WTC11 (cell line): ENCODE results near the gene NES. TPM values are rescaled to one million over a fixed set of nuclear protein-coding genes. Genes with fewer than 3 reads are reported as not detected.

Source experiments
- ATAC-seq: fragments of 200-7000 bp; cut with Tn5 transposase; 2 replicates; pipeline ENCODE4 v1.10.0; 2021; ENCODE audit warnings: mild to moderate bottlenecking, moderate library complexity
- CTCF ChIA-PET: fragments of 300-600 bp; sonication (Branson Sonifier 250); formaldehyde crosslinking; loops from one replicate; lab custom pipeline; 2021; ENCODE audit warnings: antibody characterized with exemption; lab: Charles Lee
- POLR2A ChIA-PET: fragments of 350-600 bp; sonication (Branson Sonifier 250); formaldehyde crosslinking; loops from one replicate; lab custom pipeline; 2021; ENCODE audit warnings: antibody characterized with exemption; lab: Charles Lee
- DNase-seq: peaks from one replicate; pipeline ENCODE4 v3.0.0; 2021; ENCODE audit warnings: low spot score
- H3K27ac Mint-ChIP-seq: 2 replicates; pipeline ENCODE4 v1.8.0; 2021; ENCODE audit warnings: mixed read lengths
- H3K27me3 Mint-ChIP-seq: 2 replicates; pipeline ENCODE4 v1.8.0; 2021; ENCODE audit warnings: low read depth, mild to moderate bottlenecking, moderate library complexity, mixed read lengths
- H3K36me3 Mint-ChIP-seq: 2 replicates; pipeline ENCODE4 v1.8.0; 2021; ENCODE audit warnings: mixed read lengths
- H3K4me1 Mint-ChIP-seq: 2 replicates; pipeline ENCODE4 v1.8.0; 2022; ENCODE audit warnings: mixed read lengths
- H3K4me3 Mint-ChIP-seq: 2 replicates; pipeline ENCODE4 v1.8.0; 2021; ENCODE audit warnings: mild to moderate bottlenecking, moderate library complexity, mixed read lengths
- H3K9me3 Mint-ChIP-seq: 2 replicates; pipeline ENCODE4 v1.8.0; 2021; ENCODE audit warnings: mixed read lengths
- ATF1 ChIP-seq: sonication (generic); formaldehyde crosslinking; IDR thresholded peaks from 2 replicates; pipeline ENCODE4 v1.8.1; 2023; ENCODE audit warnings: mild to moderate bottlenecking, moderate library complexity, missing genetic modification reagents
- CREM ChIP-seq: sonication (generic); formaldehyde crosslinking; IDR thresholded peaks from 2 replicates; pipeline ENCODE4 v1.8.1; 2022; ENCODE audit warnings: mild to moderate bottlenecking, missing genetic modification reagents, moderate library complexity
- ETV6 ChIP-seq: sonication (generic); formaldehyde crosslinking; IDR thresholded peaks from 2 replicates; pipeline ENCODE4 v1.8.1; 2022; ENCODE audit warnings: mild to moderate bottlenecking, missing genetic modification reagents
- FOXJ3 ChIP-seq: sonication (generic); formaldehyde crosslinking; IDR thresholded peaks from 2 replicates; pipeline ENCODE4 v1.9.0; 2021; ENCODE audit warnings: missing genetic modification reagents, mild to moderate bottlenecking, borderline replicate concordance
- FOXK1 ChIP-seq: sonication (generic); formaldehyde crosslinking; IDR thresholded peaks from 2 replicates; pipeline ENCODE4 v1.8.0; 2022; ENCODE audit warnings: mild to moderate bottlenecking, moderate library complexity, missing genetic modification reagents
- MYBL2 ChIP-seq: sonication (generic); formaldehyde crosslinking; IDR thresholded peaks from 2 replicates; pipeline ENCODE4 v1.8.1; 2023; ENCODE audit warnings: mild to moderate bottlenecking, moderate library complexity, missing genetic modification reagents
- NFATC4 ChIP-seq: fragments of 250-450 bp; sonication (Bioruptor Pico); IDR thresholded peaks from 2 replicates; pipeline ENCODE4 v1.9.0; 2021; ENCODE audit warnings: mild to moderate bottlenecking
- NFYB ChIP-seq: sonication (generic); formaldehyde crosslinking; conservative IDR thresholded peaks from 2 replicates; pipeline ENCODE4 v1.8.0; 2022; ENCODE audit warnings: low read depth, missing genetic modification reagents
- OVOL2 ChIP-seq: fragments of 250-450 bp; sonication (Bioruptor Pico); IDR thresholded peaks from 2 replicates; pipeline ENCODE4 v1.9.0; 2021; ENCODE audit warnings: mild to moderate bottlenecking, borderline replicate concordance
- RELA ChIP-seq: sonication (generic); formaldehyde crosslinking; IDR thresholded peaks from 2 replicates; pipeline ENCODE4 v1.8.1; 2022; ENCODE audit warnings: missing genetic modification reagents, mild to moderate bottlenecking, borderline replicate concordance
- SMAD3 ChIP-seq: sonication (generic); formaldehyde crosslinking; IDR thresholded peaks from 2 replicates; pipeline ENCODE4 v1.8.0; 2022; ENCODE audit warnings: missing genetic modification reagents, mild to moderate bottlenecking, borderline replicate concordance
- SMAD4 ChIP-seq: sonication (generic); formaldehyde crosslinking; IDR thresholded peaks from 2 replicates; pipeline ENCODE4 v1.8.0; 2022; ENCODE audit warnings: mild to moderate bottlenecking, missing genetic modification reagents
- ZNF121 ChIP-seq: sonication (generic); formaldehyde crosslinking; IDR thresholded peaks from 2 replicates; pipeline ENCODE4 v1.8.0; 2023; ENCODE audit warnings: missing genetic modification reagents
- ZNF232 ChIP-seq: sonication (generic); formaldehyde crosslinking; IDR thresholded peaks from 2 replicates; pipeline ENCODE4 v1.8.0; 2022; ENCODE audit warnings: mild to moderate bottlenecking, missing genetic modification reagents
- ZNF263 ChIP-seq: sonication (generic); formaldehyde crosslinking; IDR thresholded peaks from 2 replicates; pipeline ENCODE4 v1.8.1; 2022; ENCODE audit warnings: low read depth, mild to moderate bottlenecking, moderate library complexity, missing genetic modification reagents
- total RNA-seq: library from RNA; stranded (reverse); gene quantifications from 3 replicates; pipeline ENCODE4 v1.2.3, GENCODE V29; 2021
- TF ChIP-seq, protein P1 (sequence below): fragments of 250-450 bp; sonication (Bioruptor Pico); conservative IDR thresholded peaks from 2 replicates; pipeline ENCODE4 v1.9.0; 2021; ENCODE audit warnings: mild to moderate bottlenecking
- TF ChIP-seq, protein P2 (sequence below): sonication (generic); formaldehyde crosslinking; conservative IDR thresholded peaks from 2 replicates; pipeline ENCODE4 v1.8.1; 2022; ENCODE audit warnings: mild to moderate bottlenecking, missing genetic modification reagents
- TF ChIP-seq, protein P3 (sequence below): sonication (generic); formaldehyde crosslinking; IDR thresholded peaks from 2 replicates; pipeline ENCODE4 v1.8.1; 2023; ENCODE audit warnings: mild to moderate bottlenecking, moderate library complexity, missing genetic modification reagents
- TF ChIP-seq, protein P4 (sequence below): sonication (generic); formaldehyde crosslinking; IDR thresholded peaks from 2 replicates; pipeline ENCODE4 v1.8.0; 2022; ENCODE audit warnings: missing genetic modification reagents
- TF ChIP-seq, protein P5 (sequence below): sonication (generic); formaldehyde crosslinking; IDR thresholded peaks from 2 replicates; pipeline ENCODE4 v1.8.1; 2022; ENCODE audit warnings: low read depth, mild to moderate bottlenecking, moderate library complexity, missing genetic modification reagents, borderline replicate concordance
- TF ChIP-seq, protein P6 (sequence below): fragments of 250-450 bp; sonication (Bioruptor Pico); IDR thresholded peaks from 2 replicates; pipeline ENCODE4 v1.8.0; 2021; ENCODE audit warnings: mild to moderate bottlenecking

NES gene
- total RNA-seq, 1 experiment from 2014 or later: 127 TPM

DNA sequence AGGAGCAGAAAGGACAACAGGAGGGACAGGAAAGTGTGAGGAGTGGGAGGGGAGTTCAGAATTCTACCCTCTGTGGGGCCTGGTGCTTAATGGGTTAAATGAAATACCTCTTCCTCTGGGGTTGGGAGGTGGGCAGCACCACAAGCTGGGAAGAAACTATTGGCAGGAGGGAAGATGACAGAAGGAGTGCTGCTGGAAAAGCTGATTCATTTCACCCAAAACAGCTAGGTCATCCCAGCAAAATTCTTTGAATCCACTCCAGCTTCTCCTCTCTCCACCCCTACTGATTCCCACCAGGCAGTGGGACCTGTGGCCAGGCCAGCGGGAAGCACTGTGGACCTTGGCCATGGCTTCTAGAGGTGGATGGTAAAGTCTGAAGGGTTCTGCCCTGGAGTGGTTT is 22.5 kb downstream of the NES start:
- no peaks in the 10 kb centered on the region for H3K36me3 Mint-ChIP-seq
- TF ChIP-seq ATF1 (CRISPR knock-in tag) (no peak), NFYB (no peak), ZNF263 (CRISPR knock-in tag) (no peak), RELA (CRISPR knock-in tag) (no peak), FOXJ3 (no peak), NFATC4 (CRISPR knock-in tag) (no peak)
- TF ChIP-seq, protein P1, sequence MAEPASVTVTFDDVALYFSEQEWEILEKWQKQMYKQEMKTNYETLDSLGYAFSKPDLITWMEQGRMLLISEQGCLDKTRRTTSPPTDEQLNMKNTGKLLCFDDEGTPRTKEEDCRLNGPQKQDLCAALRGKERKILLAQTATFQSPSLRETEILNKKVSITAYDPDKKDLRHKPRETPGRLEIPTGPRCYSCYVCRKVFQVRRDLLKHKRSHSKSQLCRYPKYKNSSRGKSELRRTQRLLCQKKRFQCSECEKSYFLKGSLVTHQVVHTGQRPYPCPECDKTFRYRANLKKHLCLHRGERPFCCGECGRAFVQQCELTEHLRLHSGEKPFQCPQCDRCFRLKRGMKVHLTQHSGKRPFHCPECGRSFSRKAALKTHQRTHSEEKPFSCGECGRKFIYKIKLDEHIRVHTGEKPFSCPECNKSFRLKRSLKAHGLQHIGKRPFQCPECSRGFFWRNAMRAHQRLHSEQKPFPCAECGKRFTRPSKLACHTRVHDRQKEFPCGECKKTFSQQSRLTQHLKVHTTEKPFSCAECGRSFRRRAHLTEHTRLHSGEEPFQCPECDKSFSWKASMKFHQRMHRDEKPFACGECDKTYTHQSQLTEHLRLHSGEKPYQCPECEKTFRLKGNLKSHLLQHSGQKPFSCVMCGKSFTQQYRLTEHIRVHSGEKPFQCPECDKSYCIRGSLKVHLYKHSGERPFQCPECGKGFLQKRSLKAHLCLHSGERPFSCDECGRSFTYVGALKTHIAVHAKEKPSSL (CRISPR knock-in tag): no peak
- TF ChIP-seq, protein P2, sequence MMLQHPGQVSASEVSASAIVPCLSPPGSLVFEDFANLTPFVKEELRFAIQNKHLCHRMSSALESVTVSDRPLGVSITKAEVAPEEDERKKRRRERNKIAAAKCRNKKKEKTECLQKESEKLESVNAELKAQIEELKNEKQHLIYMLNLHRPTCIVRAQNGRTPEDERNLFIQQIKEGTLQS: no peak
- TF ChIP-seq, protein P3, sequence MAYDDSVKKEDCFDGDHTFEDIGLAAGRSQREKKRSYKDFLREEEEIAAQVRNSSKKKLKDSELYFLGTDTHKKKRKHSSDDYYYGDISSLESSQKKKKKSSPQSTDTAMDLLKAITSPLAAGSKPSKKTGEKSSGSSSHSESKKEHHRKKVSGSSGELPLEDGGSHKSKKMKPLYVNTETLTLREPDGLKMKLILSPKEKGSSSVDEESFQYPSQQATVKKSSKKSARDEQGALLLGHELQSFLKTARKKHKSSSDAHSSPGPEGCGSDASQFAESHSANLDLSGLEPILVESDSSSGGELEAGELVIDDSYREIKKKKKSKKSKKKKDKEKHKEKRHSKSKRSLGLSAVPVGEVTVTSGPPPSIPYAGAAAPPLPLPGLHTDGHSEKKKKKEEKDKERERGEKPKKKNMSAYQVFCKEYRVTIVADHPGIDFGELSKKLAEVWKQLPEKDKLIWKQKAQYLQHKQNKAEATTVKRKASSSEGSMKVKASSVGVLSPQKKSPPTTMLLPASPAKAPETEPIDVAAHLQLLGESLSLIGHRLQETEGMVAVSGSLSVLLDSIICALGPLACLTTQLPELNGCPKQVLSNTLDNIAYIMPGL: no peak
- TF ChIP-seq, protein P4, sequence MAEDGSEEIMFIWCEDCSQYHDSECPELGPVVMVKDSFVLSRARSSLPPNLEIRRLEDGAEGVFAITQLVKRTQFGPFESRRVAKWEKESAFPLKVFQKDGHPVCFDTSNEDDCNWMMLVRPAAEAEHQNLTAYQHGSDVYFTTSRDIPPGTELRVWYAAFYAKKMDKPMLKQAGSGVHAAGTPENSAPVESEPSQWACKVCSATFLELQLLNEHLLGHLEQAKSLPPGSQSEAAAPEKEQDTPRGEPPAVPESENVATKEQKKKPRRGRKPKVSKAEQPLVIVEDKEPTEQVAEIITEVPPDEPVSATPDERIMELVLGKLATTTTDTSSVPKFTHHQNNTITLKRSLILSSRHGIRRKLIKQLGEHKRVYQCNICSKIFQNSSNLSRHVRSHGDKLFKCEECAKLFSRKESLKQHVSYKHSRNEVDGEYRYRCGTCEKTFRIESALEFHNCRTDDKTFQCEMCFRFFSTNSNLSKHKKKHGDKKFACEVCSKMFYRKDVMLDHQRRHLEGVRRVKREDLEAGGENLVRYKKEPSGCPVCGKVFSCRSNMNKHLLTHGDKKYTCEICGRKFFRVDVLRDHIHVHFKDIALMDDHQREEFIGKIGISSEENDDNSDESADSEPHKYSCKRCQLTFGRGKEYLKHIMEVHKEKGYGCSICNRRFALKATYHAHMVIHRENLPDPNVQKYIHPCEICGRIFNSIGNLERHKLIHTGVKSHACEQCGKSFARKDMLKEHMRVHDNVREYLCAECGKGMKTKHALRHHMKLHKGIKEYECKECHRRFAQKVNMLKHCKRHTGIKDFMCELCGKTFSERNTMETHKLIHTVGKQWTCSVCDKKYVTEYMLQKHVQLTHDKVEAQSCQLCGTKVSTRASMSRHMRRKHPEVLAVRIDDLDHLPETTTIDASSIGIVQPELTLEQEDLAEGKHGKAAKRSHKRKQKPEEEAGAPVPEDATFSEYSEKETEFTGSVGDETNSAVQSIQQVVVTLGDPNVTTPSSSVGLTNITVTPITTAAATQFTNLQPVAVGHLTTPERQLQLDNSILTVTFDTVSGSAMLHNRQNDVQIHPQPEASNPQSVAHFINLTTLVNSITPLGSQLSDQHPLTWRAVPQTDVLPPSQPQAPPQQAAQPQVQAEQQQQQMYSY (CRISPR knock-in tag): no peak
- H3K4me1 Mint-ChIP-seq: peaks cover 39% of the 10 kb centered on the region
- ChIA-PET CTCF (interaction anchor here (0.9 to 12.6 kb wide), 5 partner anchors 11 to 72 kb away, joined by 4 to 437 read pairs (median 7); partner anchors contain the start of genes HAPLN2 and NES), POLR2A (interaction anchor here (0.8 kb wide), 1 partner anchor 51 kb away, joined by 3 read pairs; the partner anchor contains the start of gene CRABP2)
- ATAC-seq: no peak
- no peak overlapping the region for H3K27ac Mint-ChIP-seq
- peaks cover 96% of the 10 kb centered on the region for H3K27me3 Mint-ChIP-seq
- H3K9me3 Mint-ChIP-seq: no peaks in the 10 kb centered on the region
- H3K4me3 Mint-ChIP-seq: no peak overlapping the region
- DNase-seq: no peak

DNA sequence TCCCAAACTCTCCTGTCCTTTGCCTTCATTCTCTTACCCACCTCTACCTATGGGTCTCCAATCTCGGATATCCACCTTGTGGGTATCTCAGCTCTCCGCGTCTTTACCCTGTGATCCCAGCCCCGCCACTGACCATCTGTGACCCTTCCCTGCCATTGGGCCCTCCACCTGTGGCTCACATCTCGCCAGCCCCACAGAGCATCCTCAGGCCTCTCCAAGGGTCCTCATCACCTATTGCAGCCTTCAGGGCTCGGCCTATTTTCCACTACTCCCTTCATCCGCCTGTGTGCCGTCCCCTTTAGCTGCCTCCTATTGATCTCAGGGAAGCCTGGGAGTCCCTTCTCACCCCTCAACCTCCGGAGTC is 24.2 kb downstream of the NES start:
- Mint-ChIP-seq H3K4me1 (peaks cover 33% of the 10 kb centered on the region), H3K36me3 (no peaks in the 10 kb centered on the region), H3K9me3 (no peaks in the 10 kb centered on the region), H3K27ac (no peak overlapping the region), H3K4me3 (no peak overlapping the region), H3K27me3 (peaks cover 95% of the 10 kb centered on the region)
- ChIA-PET CTCF (interaction anchor here (0.7 to 6.2 kb wide), 7 partner anchors 8 to 73 kb away, joined by 3 to 74 read pairs (median 5); partner anchors contain the start of gene HAPLN2), POLR2A (no interaction called here)
- DNase-seq (no peak), ATAC-seq (no peak)
- TF ChIP-seq SMAD4 (CRISPR knock-in tag) (no peak), MYBL2 (CRISPR knock-in tag) (no peak)

DNA sequence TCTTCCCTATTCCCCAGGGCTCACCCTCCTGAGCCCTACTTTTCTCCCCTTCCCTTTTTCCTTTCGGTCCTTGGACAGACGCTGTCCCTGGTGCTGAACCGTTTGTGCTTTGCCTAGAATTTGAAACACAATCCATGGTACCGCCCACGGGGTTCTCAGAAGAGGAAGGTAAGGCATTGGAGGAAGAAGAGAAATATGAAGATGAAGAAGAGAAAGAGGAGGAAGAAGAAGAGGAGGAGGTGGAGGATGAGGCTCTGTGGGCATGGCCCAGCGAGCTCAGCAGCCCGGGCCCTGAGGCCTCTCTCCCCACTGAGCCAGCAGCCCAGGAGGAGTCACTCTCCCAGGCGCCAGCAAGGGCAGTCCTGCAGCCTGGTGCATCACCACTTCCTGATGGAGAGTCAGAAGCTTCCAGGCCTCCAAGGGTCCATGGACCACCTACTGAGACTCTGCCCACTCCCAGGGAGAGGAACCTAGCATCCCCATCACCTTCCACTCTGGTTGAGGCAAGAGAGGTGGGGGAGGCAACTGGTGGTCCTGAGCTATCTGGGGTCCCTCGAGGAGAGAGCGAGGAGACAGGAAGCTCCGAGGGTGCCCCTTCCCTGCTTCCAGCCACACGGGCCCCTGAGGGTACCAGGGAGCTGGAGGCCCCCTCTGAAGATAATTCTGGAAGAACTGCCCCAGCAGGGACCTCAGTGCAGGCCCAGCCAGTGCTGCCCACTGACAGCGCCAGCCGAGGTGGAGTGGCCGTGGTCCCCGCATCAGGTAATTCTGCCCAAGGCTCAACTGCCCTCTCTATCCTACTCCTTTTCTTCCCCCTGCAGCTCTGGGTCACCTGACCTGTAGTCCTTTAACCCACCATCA is 24.8 kb downstream of the NES start:
- H3K27ac Mint-ChIP-seq: no peak overlapping the region
- peak; percentile 58 for ATAC-seq
- POLR2A ChIA-PET: interaction anchor here (0.5 kb wide), 1 partner anchor 159 kb away, joined by 4 read pairs; no protein-coding TSS in a partner anchor
- DNase-seq: peak; percentile 84
- CTCF ChIA-PET: interaction anchor here (0.7 to 6.2 kb wide), 9 partner anchors 9 to 74 kb away, joined by 3 to 74 read pairs (median 5); partner anchors contain the start of gene HAPLN2
- H3K4me1 Mint-ChIP-seq: peaks cover 28% of the 10 kb centered on the region
- H3K4me3 Mint-ChIP-seq: no peak overlapping the region
- no peaks in the 10 kb centered on the region for H3K9me3 Mint-ChIP-seq
- no peaks in the 10 kb centered on the region for H3K36me3 Mint-ChIP-seq
- peaks cover 95% of the 10 kb centered on the region for H3K27me3 Mint-ChIP-seq
- TF ChIP-seq FOXK1 (CRISPR knock-in tag): 0 out of 2 replicates have a peak, but pooled peaks have one; percentile 49
- no peak for TF ChIP-seq OVOL2 (CRISPR knock-in tag)
- TF ChIP-seq, protein P5, sequence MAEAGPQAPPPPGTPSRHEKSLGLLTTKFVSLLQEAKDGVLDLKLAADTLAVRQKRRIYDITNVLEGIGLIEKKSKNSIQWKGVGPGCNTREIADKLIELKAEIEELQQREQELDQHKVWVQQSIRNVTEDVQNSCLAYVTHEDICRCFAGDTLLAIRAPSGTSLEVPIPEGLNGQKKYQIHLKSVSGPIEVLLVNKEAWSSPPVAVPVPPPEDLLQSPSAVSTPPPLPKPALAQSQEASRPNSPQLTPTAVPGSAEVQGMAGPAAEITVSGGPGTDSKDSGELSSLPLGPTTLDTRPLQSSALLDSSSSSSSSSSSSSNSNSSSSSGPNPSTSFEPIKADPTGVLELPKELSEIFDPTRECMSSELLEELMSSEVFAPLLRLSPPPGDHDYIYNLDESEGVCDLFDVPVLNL (CRISPR knock-in tag): no peak
- TF ChIP-seq CREM (CRISPR knock-in tag): 0 out of 2 replicates have a peak, but pooled peaks have one; percentile 17
- TF ChIP-seq, protein P6, sequence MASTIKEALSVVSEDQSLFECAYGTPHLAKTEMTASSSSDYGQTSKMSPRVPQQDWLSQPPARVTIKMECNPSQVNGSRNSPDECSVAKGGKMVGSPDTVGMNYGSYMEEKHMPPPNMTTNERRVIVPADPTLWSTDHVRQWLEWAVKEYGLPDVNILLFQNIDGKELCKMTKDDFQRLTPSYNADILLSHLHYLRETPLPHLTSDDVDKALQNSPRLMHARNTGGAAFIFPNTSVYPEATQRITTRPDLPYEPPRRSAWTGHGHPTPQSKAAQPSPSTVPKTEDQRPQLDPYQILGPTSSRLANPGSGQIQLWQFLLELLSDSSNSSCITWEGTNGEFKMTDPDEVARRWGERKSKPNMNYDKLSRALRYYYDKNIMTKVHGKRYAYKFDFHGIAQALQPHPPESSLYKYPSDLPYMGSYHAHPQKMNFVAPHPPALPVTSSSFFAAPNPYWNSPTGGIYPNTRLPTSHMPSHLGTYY (CRISPR knock-in tag): no peak
- TF ChIP-seq ZNF232 (CRISPR knock-in tag): peak; percentile 91
- TF ChIP-seq ETV6 (CRISPR knock-in tag): peak; percentile 86
- peak; percentile 17; the same call in 1 of the 2 replicates for TF ChIP-seq ZNF121 (CRISPR knock-in tag)
- peak; percentile 85; the same call in 1 of the 2 replicates for TF ChIP-seq SMAD3 (CRISPR knock-in tag)
